ENCODE results near the gene KLHDC9.

- TF ChIP-seq ZNF274 (IDR thresholded peaks at IDR 0.05; ENCODE audit: low read depth, low read length) = no peak
- no peak for TF ChIP-seq SUZ12 (IDR thresholded peaks at IDR 0.05; ENCODE audit: extremely low read depth, insufficient read depth, insufficient read length)
- no peak for TF ChIP-seq YY1 (IDR thresholded peaks at IDR 0.05; ENCODE audit: insufficient read depth, insufficient read length)
These were observed 43.9 kb upstream of the KLHDC9 start for GRCh38 chr1:161054232-161054631.

Measured in NT2/D1 (cell line).